HepG2 (cell line): ENCODE results near the gene DSG4. TPM values are rescaled to one million over a fixed set of nuclear protein-coding genes. Genes with fewer than 3 reads are reported as not detected.

ENCODE experiments used
- ARID3A ChIP-seq: IDR thresholded peaks from 2 replicates; pipeline ENCODE4 v1.6.1; 2012; ENCODE audit warnings: low read depth, low read length, improper control_type of control experiment
- E2F2 ChIP-seq: sonication (generic); formaldehyde crosslinking; IDR thresholded peaks from 2 replicates; pipeline ENCODE4 v1.4.0; 2020; ENCODE audit warnings: missing genetic modification reagents, borderline replicate concordance
- ETV5 ChIP-seq: IDR thresholded peaks from 2 replicates; pipeline ENCODE4 v1.6.1; 2018; ENCODE audit warnings: missing biosample characterization, missing genetic modification reagents, inconsistent platforms, borderline replicate concordance
- FOSL2 ChIP-seq: sonication (generic); formaldehyde crosslinking; IDR thresholded peaks from 2 replicates; pipeline ENCODE4 v1.4.0; 2020; ENCODE audit warnings: missing genetic modification reagents
- FOXP4 ChIP-seq: sonication (generic); formaldehyde crosslinking; IDR thresholded peaks from 2 replicates; pipeline ENCODE4 v1.4.0; 2020; ENCODE audit warnings: missing genetic modification reagents
- HBP1 ChIP-seq: IDR thresholded peaks from 2 replicates; pipeline ENCODE4 v1.6.1; 2016; ENCODE audit warnings: low read depth, control low read depth
- HDAC2 ChIP-seq: sonication (generic); formaldehyde crosslinking; IDR thresholded peaks from 2 replicates; pipeline ENCODE4 v1.4.0; 2020; ENCODE audit warnings: missing genetic modification reagents
- HMG20B ChIP-seq: conservative IDR thresholded peaks from 2 replicates; pipeline ENCODE4 v1.6.1; 2016; ENCODE audit warnings: missing genetic modification reagents, missing compliant biosample characterization
- HMGXB4 ChIP-seq, 2 experiments: sonication (generic) in 1 of 2; formaldehyde crosslinking in 1 of 2; IDR thresholded peaks; 2 replicates each; pipeline versions ENCODE4 v1.4.0 to v1.6.1; 2018 to 2020; ENCODE audit warnings: missing genetic modification reagents in 2 of 2, borderline replicate concordance in 1 of 2, low read depth in 1 of 2, mild to moderate bottlenecking in 1 of 2, missing biosample characterization in 1 of 2
- NFIC ChIP-seq: IDR thresholded peaks from 2 replicates; pipeline ENCODE4 v1.6.1; 2012; ENCODE audit warnings: mild to moderate bottlenecking, low read length, inconsistent platforms
- NR2C2 ChIP-seq: sonication (generic); formaldehyde crosslinking; IDR thresholded peaks from 2 replicates; pipeline ENCODE4 v1.4.0; 2020; ENCODE audit warnings: missing genetic modification reagents, mild to moderate bottlenecking, moderate library complexity, borderline replicate concordance
- NR2F2 ChIP-seq: IDR thresholded peaks from 2 replicates; pipeline ENCODE4 v1.6.1; 2012; ENCODE audit warnings: low read depth, inconsistent platforms, borderline replicate concordance
- POGZ ChIP-seq: sonication (generic); formaldehyde crosslinking; IDR thresholded peaks from 2 replicates; pipeline ENCODE4 v1.4.0; 2020; ENCODE audit warnings: mild to moderate bottlenecking, missing genetic modification reagents
- RARA ChIP-seq: IDR thresholded peaks from 2 replicates; pipeline ENCODE4 v1.6.1; 2016; ENCODE audit warnings: missing genetic modification reagents, missing compliant biosample characterization
- RORA ChIP-seq: sonication (generic); formaldehyde crosslinking; IDR thresholded peaks from 2 replicates; pipeline ENCODE4 v1.5.0; 2020; ENCODE audit warnings: mild to moderate bottlenecking, missing genetic modification reagents, moderate library complexity
- TFE3 ChIP-seq: IDR thresholded peaks from 2 replicates; pipeline ENCODE4 v1.6.1; 2016
- ZNF326 ChIP-seq: sonication (generic); formaldehyde crosslinking; IDR thresholded peaks from 2 replicates; pipeline ENCODE4 v1.4.0; 2020; ENCODE audit warnings: missing genetic modification reagents, borderline replicate concordance
- ZNF383 ChIP-seq: sonication (generic); formaldehyde crosslinking; IDR thresholded peaks from 2 replicates; pipeline ENCODE4 v1.4.0; 2020; ENCODE audit warnings: missing genetic modification reagents, mild to moderate bottlenecking, borderline replicate concordance
- polyA plus RNA-seq, 8 experiments: library from polyadenylated mRNA; depleted of rRNA in 3 of 8; stranded (reverse) in 7 of 8; unstranded in 1 of 8; fragments of >200 nt; fragmentation: Illumina TruSeq in 4 of 8; extraction: Trizol in 4 of 8; gene quantifications; 2 replicates each; pipeline versions ENCODE4 v1.2.1 to v1.2.3, GENCODE V29; 2011 to 2016; ENCODE audit warnings: low read depth in 4 of 8, missing spikeins in 1 of 8, mixed read lengths in 1 of 8; ENCODE audit not compliant: insufficient read depth in 1 of 8
- total RNA-seq, 5 experiments: library from RNA; depleted of rRNA; stranded (reverse); fragments of >200 nt; fragmentation: Illumina TruSeq; extraction: Trizol; gene quantifications; 2 replicates each; pipeline ENCODE4 v1.2.3, GENCODE V29; 2016; ENCODE audit warnings: low read depth in 1 of 5

DSG4 gene
- total and polyA plus RNA-seq, 2 of the 13 experiments (the other 11 are each of a cell fraction or from before 2014, with no cell fraction given) = 0.07 TPM; not detected in 1

GRCh38 chr18:31396796-31397612 is 20.4 kb downstream of the DSG4 start (continued):
- 0 out of 2 replicates have a peak, but pooled peaks have one; percentile 19 for TF ChIP-seq RORA
- peak; percentile 17; the same call in 1 of the 2 replicates for TF ChIP-seq FOSL2 (CRISPR knock-in tag)
- no peak for TF ChIP-seq ZNF383 (CRISPR knock-in tag)
- peak in 1 of 2 experiments; percentile 8; a peak in 1 of 4 replicates for TF ChIP-seq HMGXB4 (CRISPR knock-in tag; IDR thresholded peaks at IDR 0.05; ENCODE audit: borderline replicate concordance in 1 of 2, low read depth in 1 of 2)
- TF ChIP-seq NR2C2 (CRISPR knock-in tag) = peak; percentile 82
- TF ChIP-seq ARID3A = peak; percentile 43; the same call in 1 of the 2 replicates
- TF ChIP-seq TFE3 (CRISPR knock-in tag) = no peak; the same call in 1 of the 2 replicates
- TF ChIP-seq ETV5 (CRISPR knock-in tag) = peak; percentile 48; the same call in 1 of the 2 replicates
- 0 out of 2 replicates have a peak, but pooled peaks have one; percentile 19 for TF ChIP-seq HMG20B
- TF ChIP-seq ZNF326 (CRISPR knock-in tag) = no peak
- peak; percentile 94 for TF ChIP-seq RARA (CRISPR knock-in tag)
- TF ChIP-seq E2F2 (CRISPR knock-in tag) = no peak
- TF ChIP-seq NR2F2 = peak; percentile 91
- peak; percentile 97 for TF ChIP-seq NFIC
- TF ChIP-seq POGZ (CRISPR knock-in tag) = peak; percentile 38; the same call in 1 of the 2 replicates
- peak; percentile 67 for TF ChIP-seq HDAC2 (CRISPR knock-in tag)
- peak; percentile 94 for TF ChIP-seq FOXP4 (CRISPR knock-in tag)
- peak; percentile 47; the same call in 1 of the 2 replicates for TF ChIP-seq HBP1 (CRISPR knock-in tag)
